Esophagus (tissue), 2 donors: ENCODE measurements around the gene VPS13D. TPM values are rescaled to one million over a fixed set of nuclear protein-coding genes. Genes with fewer than 3 reads are reported as not detected.
A peak's percentile ranks its signal among the peaks of the same experiment; 100 is the strongest.
"Not testable (repeated sequence)": the region's sequence is repeated elsewhere in the genome, so short reads cannot be mapped to it uniquely, and the experiment has no call there.

Experiments
- H3K27ac ChIP-seq, 2 donors: one replicate each; pipeline ENCODE4 v1.5.1; 2013; ENCODE audit warnings: low read depth in 2 of 2, mild to moderate bottlenecking in 2 of 2, inconsistent platforms in 1 of 2, low read length in 1 of 2, moderate library complexity in 1 of 2
- H3K27me3 ChIP-seq, 2 donors: one replicate each; pipeline ENCODE4 v1.6.1; 2013; ENCODE audit warnings: low read length in 2 of 2, control low read depth in 1 of 2, mild to moderate bottlenecking in 1 of 2; ENCODE audit not compliant: insufficient read depth in 2 of 2, control insufficient read depth in 1 of 2
- H3K36me3 ChIP-seq, 2 donors: one replicate each; pipeline ENCODE4 v1.6.1; 2013; ENCODE audit warnings: low read length in 1 of 2; ENCODE audit not compliant: control insufficient read depth in 2 of 2, insufficient read depth in 2 of 2
- H3K4me1 ChIP-seq, 2 donors: one replicate each; pipeline ENCODE4 v1.6.1; 2013; ENCODE audit warnings: low read length in 1 of 2; ENCODE audit not compliant: control insufficient read depth in 2 of 2, insufficient read depth in 2 of 2
- H3K4me3 ChIP-seq, 2 donors: one replicate each; pipeline ENCODE4 v1.5.1; 2013; ENCODE audit warnings: low read length in 2 of 2, mild to moderate bottlenecking in 2 of 2, low read depth in 1 of 2, moderate library complexity in 1 of 2
- H3K9me3 ChIP-seq, 2 donors: one replicate each; pipeline ENCODE4 v1.6.1; 2013; ENCODE audit warnings: mild to moderate bottlenecking in 2 of 2, low read depth in 1 of 2, low read length in 1 of 2, moderate library complexity in 1 of 2; ENCODE audit not compliant: control insufficient read depth in 2 of 2, insufficient read depth in 1 of 2
- WGBS, 2 donors: extraction: QIAGEN DNeasy Blood & Tissue Kit; methylation state at CpG; one replicate each; pipeline ENCODE4 v1.1.7; 2013; 5-methylcytosine and 5-hydroxymethylcytosine counted together
- polyA plus RNA-seq, 2 donors: library from polyadenylated mRNA; stranded (reverse); fragments of 200-250 nt; gene quantifications; one replicate each; pipeline ENCODE4 v1.2.3, GENCODE V29; 2013
- donor health status: healthy with polysubstance abuse.
- donor health status: Bipolar disorder and iron deficiency.

The VPS13D gene
- polyA plus RNA-seq, 2 donors = 26.3 to 36.9 TPM

GRCh38 chr1:12470916-12471315, 241.1 kb downstream of the VPS13D start:
- not testable (repeated sequence) for H3K9me3 ChIP-seq, H3K27ac ChIP-seq, H3K36me3 ChIP-seq, H3K4me1 ChIP-seq, H3K27me3 ChIP-seq, H3K4me3 ChIP-seq
- WGBS, 2 donors = 94 to 97% methylated on average over 3 of the region's 3 CpGs

GRCh38 chr1:12472156-12472797, 242.4 kb downstream of the VPS13D start:
- 93 to 98% methylated on average over 2 of the region's 2 CpGs for WGBS, 2 donors
- Histone ChIP-seq H3K27ac (peak overlapping the region; percentile 74 to 95), H3K4me1 (peaks cover 2 to 9% of the 10 kb centered on the region in 2 donors), H3K27me3 (no peaks in the 10 kb centered on the region), H3K36me3 (no peaks in the 10 kb centered on the region), H3K9me3 (no peaks in the 10 kb centered on the region), H3K4me3 (no peak overlapping the region)

- WGBS, 2 donors = 52 to 60% methylated on average over 12 of the region's 12 CpGs
- Histone ChIP-seq H3K4me1 (peaks cover 2 to 11% of the 10 kb centered on the region in 2 donors), H3K27ac (peak overlapping the region; percentile 74 to 95), H3K27me3 (no peaks in the 10 kb centered on the region), H3K36me3 (no peaks in the 10 kb centered on the region), H3K4me3 (no peak overlapping the region), H3K9me3 (no peaks in the 10 kb centered on the region)
Observed at GRCh38 chr1:12472798-12473551, 243.1 kb downstream of the VPS13D start.

GRCh38 chr1:12473596-12474362, 243.9 kb downstream of the VPS13D start:
- no peaks in the 10 kb centered on the region for H3K27me3 ChIP-seq
- peak overlapping the region; percentile 74 to 95 for H3K27ac ChIP-seq
- H3K4me1 ChIP-seq = peaks cover 5 to 14% of the 10 kb centered on the region in 2 donors
- H3K4me3 ChIP-seq = no peak overlapping the region
- H3K36me3 ChIP-seq = no peaks in the 10 kb centered on the region
- H3K9me3 ChIP-seq = no peaks in the 10 kb centered on the region
- WGBS, 2 donors = 55% methylated on average over 11 of the region's 11 CpGs

- peak overlapping the region; percentile 90 to 96 for H3K27ac ChIP-seq
- WGBS, 2 donors = 39 to 42% methylated on average over 1 of the region's 1 CpG
- H3K4me1 ChIP-seq = peaks cover 14 to 26% of the 10 kb centered on the region in 2 donors
Observed at GRCh38 chr1:12475101-12475500, 245.3 kb downstream of the VPS13D start.

GRCh38 chr1:12475530-12475934, 245.7 kb downstream of the VPS13D start:
- H3K4me3 ChIP-seq = no peak overlapping the region
- H3K27ac ChIP-seq = peak overlapping the region; percentile 90 to 96
- WGBS, 2 donors = 27 to 37% methylated on average over 3 of the region's 3 CpGs
- H3K36me3 ChIP-seq = no peaks in the 10 kb centered on the region
- H3K4me1 ChIP-seq = peaks cover 14 to 28% of the 10 kb centered on the region in 2 donors
- no peaks in the 10 kb centered on the region for H3K9me3 ChIP-seq
- no peaks in the 10 kb centered on the region for H3K27me3 ChIP-seq

More at GRCh38 chr1:12475101-12475500, 245.3 kb downstream of the VPS13D start:
- Histone ChIP-seq H3K27me3 (no peaks in the 10 kb centered on the region), H3K36me3 (no peaks in the 10 kb centered on the region), H3K4me3 (no peak overlapping the region), H3K9me3 (no peaks in the 10 kb centered on the region)

- no peaks in the 10 kb centered on the region for H3K36me3 ChIP-seq
- WGBS, 2 donors = 49 to 65% methylated on average over 2 of the region's 2 CpGs
- no peaks in the 10 kb centered on the region for H3K27me3 ChIP-seq
- peaks cover 16 to 32% of the 10 kb centered on the region in 2 donors for H3K4me1 ChIP-seq
- peak overlapping the region; percentile 74 to 86 for H3K27ac ChIP-seq
- H3K9me3 ChIP-seq = no peaks in the 10 kb centered on the region
- H3K4me3 ChIP-seq = no peak overlapping the region
Observed at GRCh38 chr1:12475947-12476346, 246.1 kb downstream of the VPS13D start.

GRCh38 chr1:12477314-12477713, 247.5 kb downstream of the VPS13D start:
- WGBS, 2 donors = 80 to 82% methylated on average over 5 of the region's 5 CpGs
- Histone ChIP-seq H3K4me3 (no peak overlapping the region), H3K4me1 (peaks cover 21 to 39% of the 10 kb centered on the region in 2 donors), H3K27ac (peak overlapping the region; percentile 88 to 93), H3K9me3 (no peaks in the 10 kb centered on the region), H3K27me3 (no peaks in the 10 kb centered on the region), H3K36me3 (peaks cover 0 to 4% of the 10 kb centered on the region in 2 donors)

- 5 to 13% methylated on average over 19 of the region's 19 CpGs for WGBS, 2 donors
- peaks cover 21 to 39% of the 10 kb centered on the region in 2 donors for H3K4me1 ChIP-seq
- no peaks in the 10 kb centered on the region for H3K9me3 ChIP-seq
- H3K4me3 ChIP-seq = peak overlapping the region in 1 of 2 donors; percentile 11
- H3K36me3 ChIP-seq = peaks cover 0 to 4% of the 10 kb centered on the region in 2 donors
- no peaks in the 10 kb centered on the region for H3K27me3 ChIP-seq
- H3K27ac ChIP-seq = peak overlapping the region; percentile 93 to 98
Observed at GRCh38 chr1:12477936-12478611, 248.2 kb downstream of the VPS13D start.
